NCI-H146 treated with DMSO at 0.1 percent for 48 hours (cell line): ENCODE data around the gene SULF2.

Source experiments
- DNase-seq: peaks from one replicate; lab custom pipeline; 2025; ENCODE audit not compliant: unreplicated experiment; lab: John Stamatoyannopoulos, UW

The SULF2 gene

GRCh38 chr20:47659904-47660601 is 125.2 kb downstream of the SULF2 start:
- DNase-seq = no peak

DNA sequence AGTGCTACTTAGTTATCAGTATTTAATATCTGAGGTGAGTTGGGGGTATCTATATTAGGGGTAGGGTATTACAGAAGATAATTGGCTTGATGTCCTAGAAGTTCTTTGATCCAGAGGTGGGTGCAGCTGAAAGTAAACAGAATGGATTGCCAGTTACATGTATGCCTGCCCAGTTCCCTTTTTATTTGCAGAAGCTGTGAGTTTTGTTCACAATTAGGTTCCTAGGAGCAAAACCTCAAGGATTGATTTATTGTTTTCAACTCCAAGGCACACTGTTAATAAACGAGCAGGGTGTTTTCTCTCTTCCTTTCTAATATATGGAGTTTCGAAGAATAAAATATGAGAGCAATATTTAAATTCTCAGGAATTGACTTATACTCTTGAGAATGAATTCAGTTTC is 129.0 kb downstream of the SULF2 start:
- DNase-seq = no peak

DNA sequence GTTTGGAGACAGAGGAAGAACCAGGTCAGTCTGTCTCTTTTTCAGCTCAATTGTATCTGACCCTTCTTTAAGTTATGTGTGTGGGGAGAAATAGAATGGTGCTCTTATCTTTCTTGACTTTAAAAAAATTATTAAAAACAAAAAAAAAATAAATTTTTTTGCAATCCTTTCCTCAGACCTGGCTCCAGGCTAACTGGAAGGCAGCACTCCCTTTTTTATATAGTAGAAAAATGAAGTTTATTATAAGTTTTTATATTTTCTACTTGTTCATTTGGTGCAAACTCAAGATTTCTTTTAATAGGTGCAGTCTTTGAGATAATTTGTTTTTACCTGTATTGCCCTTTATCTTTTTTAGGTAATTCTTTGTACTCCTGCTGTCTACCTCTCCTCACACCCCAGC is 129.6 kb downstream of the SULF2 start:
- no peak for DNase-seq

DNA sequence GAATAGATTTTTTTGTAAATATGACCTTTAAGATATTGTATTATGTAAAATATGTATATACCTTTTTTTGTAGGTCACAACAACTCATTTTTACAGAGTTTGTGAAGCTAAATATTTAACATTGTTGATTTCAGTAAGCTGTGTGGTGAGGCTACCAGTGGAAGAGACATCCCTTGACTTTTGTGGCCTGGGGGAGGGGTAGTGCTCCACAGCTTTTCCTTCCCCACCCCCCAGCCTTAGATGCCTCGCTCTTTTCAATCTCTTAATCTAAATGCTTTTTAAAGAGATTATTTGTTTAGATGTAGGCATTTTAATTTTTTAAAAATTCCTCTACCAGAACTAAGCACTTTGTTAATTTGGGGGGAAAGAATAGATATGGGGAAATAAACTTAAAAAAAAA is 130.9 kb downstream of the SULF2 start:
- DNase-seq = no peak

DNA sequence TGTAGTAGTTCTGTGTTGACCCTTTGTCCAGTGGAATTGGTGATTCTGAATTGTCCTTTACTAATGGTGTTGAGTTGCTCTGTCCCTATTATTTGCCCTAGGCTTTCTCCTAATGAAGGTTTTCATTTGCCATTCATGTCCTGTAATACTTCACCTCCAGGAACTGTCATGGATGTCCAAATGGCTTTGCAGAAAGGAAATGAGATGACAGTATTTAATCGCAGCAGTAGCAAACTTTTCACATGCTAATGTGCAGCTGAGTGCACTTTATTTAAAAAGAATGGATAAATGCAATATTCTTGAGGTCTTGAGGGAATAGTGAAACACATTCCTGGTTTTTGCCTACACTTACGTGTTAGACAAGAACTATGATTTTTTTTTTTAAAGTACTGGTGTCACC is 131.4 kb downstream of the SULF2 start:
- DNase-seq = no peak

DNA sequence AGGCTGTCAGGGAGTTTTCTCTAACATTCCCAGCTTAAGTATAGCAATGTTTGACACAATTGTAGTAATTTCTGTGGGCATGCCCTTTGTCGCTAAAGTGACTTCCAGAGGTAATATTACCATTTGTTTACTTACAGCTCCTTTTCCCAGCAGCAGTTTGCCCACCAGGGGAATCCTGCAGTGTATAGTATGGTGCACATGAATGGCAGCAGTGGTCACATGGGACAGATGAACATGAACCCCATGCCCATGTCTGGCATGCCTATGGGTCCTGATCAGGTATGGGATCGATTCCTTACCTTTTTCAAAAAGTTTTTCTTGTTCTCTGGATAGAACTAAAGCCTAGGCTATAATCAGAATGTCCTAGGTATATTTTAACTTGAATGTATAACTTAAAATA is 132.5 kb downstream of the SULF2 start:
- DNase-seq = no peak

GRCh38 chr20:47652301-47652700 is 133.0 kb downstream of the SULF2 start:
- no peak for DNase-seq

GRCh38 chr20:47648943-47649342 is 136.3 kb downstream of the SULF2 start:
- DNase-seq = no peak

GRCh38 chr20:47647994-47648393 is 137.3 kb downstream of the SULF2 start:
- DNase-seq = no peak

- no peak for DNase-seq
These were observed 139.6 kb downstream of the SULF2 start for GRCh38 chr20:47645632-47646031.

GRCh38 chr20:47642624-47643023 is 142.7 kb downstream of the SULF2 start:
- DNase-seq = no peak

DNA sequence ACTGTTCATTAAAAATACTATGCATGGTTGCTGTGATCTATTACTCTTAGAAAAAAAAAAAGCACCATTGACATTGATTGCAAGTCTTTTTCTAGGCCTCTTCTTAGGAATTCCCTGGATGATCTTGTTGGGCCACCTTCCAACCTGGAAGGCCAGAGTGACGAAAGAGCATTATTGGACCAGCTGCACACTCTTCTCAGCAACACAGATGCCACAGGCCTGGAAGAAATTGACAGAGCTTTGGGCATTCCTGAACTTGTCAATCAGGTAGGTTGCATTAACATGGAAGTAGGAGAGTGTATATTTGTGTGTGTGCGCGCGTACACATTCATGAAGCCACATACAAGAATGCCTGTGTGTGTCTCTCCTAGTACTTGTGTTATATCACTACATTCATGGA is 143.2 kb downstream of the SULF2 start:
- no peak for DNase-seq

DNA sequence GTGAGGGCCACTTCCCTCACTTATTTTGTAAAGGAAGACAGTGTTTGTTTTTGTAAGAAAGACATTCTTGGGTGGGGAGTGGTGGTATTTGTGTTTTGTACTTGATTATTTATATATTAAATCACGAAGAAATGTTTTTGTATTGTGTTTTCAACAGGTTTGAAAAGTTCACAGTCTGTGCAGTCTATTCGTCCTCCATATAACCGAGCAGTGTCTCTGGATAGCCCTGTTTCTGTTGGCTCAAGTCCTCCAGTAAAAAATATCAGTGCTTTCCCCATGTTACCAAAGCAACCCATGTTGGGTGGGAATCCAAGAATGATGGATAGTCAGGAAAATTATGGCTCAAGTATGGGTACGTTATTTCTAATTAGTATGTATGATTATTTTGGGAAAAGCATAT is 146.4 kb downstream of the SULF2 start:
- DNase-seq = no peak

- no peak for DNase-seq
These were observed 150.0 kb downstream of the SULF2 start for GRCh38 chr20:47635256-47635655.

- no peak for DNase-seq
These were observed 154.2 kb downstream of the SULF2 start for GRCh38 chr20:47631078-47631477.

DNA sequence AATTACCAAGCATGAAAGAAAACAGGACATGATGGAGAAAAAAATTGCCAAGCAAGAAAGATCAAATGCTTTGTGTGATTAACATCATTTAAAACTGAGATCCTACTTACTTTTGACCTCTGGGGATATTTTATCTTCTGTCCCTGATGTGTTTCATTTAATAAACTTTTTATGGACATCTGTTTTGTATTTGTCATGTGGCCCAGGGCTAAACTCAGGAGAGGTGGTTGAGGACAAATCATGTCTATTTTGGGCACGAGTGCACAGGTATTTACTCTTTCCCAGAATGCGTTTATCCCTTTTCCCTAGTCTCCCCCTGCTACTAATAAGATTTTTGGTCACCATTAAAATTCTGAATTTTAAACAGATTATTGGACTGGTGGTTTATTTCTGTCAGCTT is 155.4 kb downstream of the SULF2 start:
- no peak for DNase-seq

DNA sequence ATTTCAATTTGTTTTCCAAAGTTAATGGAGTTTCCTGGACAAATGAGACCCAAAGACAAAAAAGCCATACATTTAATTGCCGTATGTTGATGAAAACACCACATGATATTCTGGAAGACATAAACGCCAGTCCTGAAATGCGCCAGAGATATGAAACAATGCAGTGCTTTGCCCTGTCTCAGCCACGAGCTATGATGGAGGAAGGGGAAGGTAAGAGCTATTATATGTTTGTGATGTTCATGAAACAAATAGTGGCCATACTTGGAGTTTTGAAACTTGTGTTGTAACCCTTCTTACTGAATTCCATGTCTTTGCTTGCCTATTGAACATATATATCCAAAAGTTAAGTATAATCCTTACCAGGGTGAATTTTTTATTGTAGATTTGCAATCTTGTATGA is 157.7 kb downstream of the SULF2 start:
- no peak for DNase-seq

- no peak for DNase-seq
These were observed 162.1 kb downstream of the SULF2 start for GRCh38 chr20:47623206-47623605.

- no peak for DNase-seq
These were observed 163.1 kb downstream of the SULF2 start for GRCh38 chr20:47622118-47622665.

- DNase-seq = peak; percentile 41
These were observed 164.2 kb downstream of the SULF2 start for GRCh38 chr20:47620808-47621805.

GRCh38 chr20:47618479-47618878 is 166.8 kb downstream of the SULF2 start:
- DNase-seq = no peak
